Mucosa of descending colon (tissue), 3 donors: Measurements from ENCODE around the gene IL1RL1. TPM values are rescaled to one million over a fixed set of nuclear protein-coding genes. Genes with fewer than 3 reads are reported as not detected.

Experiments
- ATAC-seq: fragments of 200-7000 bp; cut with Tn5 transposase; one replicate; pipeline ENCODE4 v1.9.1; 2020; ENCODE audit warnings: mild to moderate bottlenecking, moderate library complexity
- DNase-seq, 3 donors: peaks; one replicate each; pipeline ENCODE4 v3.0.0-alpha.2; 2020
- H3K36me3 ChIP-seq: fragments of 200-600 bp; one replicate; pipeline ENCODE4 v1.8.0; 2021; ENCODE audit warnings: low read depth, mild to moderate bottlenecking
- H3K4me1 ChIP-seq: fragments of 200-600 bp; one replicate; pipeline ENCODE4 v1.8.0; 2021; ENCODE audit warnings: low read depth, mild to moderate bottlenecking
- H3K4me3 ChIP-seq: fragments of 200-600 bp; one replicate; pipeline ENCODE4 v1.8.0; 2021; ENCODE audit warnings: mild to moderate bottlenecking
- H3K9me3 ChIP-seq: fragments of 200-600 bp; one replicate; pipeline ENCODE4 v1.8.0; 2021; ENCODE audit warnings: mild to moderate bottlenecking
- intact Hi-C, 2 donors: fragments of 100-400 bp; cut with DNase I in 1 of 2; cut with micrococcal nuclease in 1 of 2; formaldehyde crosslinking; loops; one replicate each; pipeline versions ENCODE4 v1.11.0 to v1.11.1; 2022; cut with DNase I, micrococcal nuclease
- total RNA-seq, 3 donors: library from RNA; stranded (reverse); fragmentation: NEBNext Ultra II Directional in 2 of 3; extraction: Animal tissue kit (Norgen Biotek cat#: 25700) in 2 of 3; gene quantifications; one replicate each; pipeline versions ENCODE4 v1.2.1 to v1.2.4, GENCODE V29; 2021 to 2023
- TF ChIP-seq, protein P1 (sequence below): fragments of 200-600 bp; IDR thresholded peaks from one replicate; pipeline ENCODE4 v1.8.0; 2022; ENCODE audit warnings: antibody characterized with exemption, mild to moderate bottlenecking
- donor health status: DM: no; HTN: no; CAD: no; lungs with moderate emphysema.
- donor health status: DM: no; HTN: no; CAD: no.
- donor health status: DM: no; HTN: yes; CAD: no.

Gene IL1RL1
- total RNA-seq, 3 donors from 2014 or later = 0.93 to 7.1 (median 5.9) TPM

DNA sequence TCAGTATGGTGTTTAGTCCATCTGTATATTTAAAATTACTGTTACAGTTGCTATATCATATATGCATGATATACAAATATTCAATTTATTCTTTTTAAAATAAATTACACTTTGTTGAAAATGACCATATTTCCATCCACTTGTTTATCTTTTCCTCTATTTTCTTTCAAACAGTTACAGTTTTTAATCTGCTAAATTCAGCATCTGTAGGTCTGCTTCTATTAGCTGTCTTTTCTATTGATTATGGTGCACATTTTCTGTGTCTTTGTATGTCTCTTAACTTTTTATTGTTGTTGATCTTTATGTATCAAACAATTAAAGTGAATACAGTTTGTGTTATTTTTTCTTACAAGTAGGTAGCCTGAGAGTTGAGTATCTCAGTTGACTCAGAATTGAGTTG lies 72.4 kb downstream of the IL1RL1 start:
- no peaks in the 10 kb centered on the region for H3K36me3 ChIP-seq
- H3K4me3 ChIP-seq = no peak overlapping the region
- TF ChIP-seq, protein P1, sequence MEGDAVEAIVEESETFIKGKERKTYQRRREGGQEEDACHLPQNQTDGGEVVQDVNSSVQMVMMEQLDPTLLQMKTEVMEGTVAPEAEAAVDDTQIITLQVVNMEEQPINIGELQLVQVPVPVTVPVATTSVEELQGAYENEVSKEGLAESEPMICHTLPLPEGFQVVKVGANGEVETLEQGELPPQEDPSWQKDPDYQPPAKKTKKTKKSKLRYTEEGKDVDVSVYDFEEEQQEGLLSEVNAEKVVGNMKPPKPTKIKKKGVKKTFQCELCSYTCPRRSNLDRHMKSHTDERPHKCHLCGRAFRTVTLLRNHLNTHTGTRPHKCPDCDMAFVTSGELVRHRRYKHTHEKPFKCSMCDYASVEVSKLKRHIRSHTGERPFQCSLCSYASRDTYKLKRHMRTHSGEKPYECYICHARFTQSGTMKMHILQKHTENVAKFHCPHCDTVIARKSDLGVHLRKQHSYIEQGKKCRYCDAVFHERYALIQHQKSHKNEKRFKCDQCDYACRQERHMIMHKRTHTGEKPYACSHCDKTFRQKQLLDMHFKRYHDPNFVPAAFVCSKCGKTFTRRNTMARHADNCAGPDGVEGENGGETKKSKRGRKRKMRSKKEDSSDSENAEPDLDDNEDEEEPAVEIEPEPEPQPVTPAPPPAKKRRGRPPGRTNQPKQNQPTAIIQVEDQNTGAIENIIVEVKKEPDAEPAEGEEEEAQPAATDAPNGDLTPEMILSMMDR = no peak
- H3K4me1 ChIP-seq = no peaks in the 10 kb centered on the region
- intact Hi-C loops = no loop called here
- no peaks in the 10 kb centered on the region for H3K9me3 ChIP-seq
- DNase-seq = no peak
- ATAC-seq = no peak

DNA sequence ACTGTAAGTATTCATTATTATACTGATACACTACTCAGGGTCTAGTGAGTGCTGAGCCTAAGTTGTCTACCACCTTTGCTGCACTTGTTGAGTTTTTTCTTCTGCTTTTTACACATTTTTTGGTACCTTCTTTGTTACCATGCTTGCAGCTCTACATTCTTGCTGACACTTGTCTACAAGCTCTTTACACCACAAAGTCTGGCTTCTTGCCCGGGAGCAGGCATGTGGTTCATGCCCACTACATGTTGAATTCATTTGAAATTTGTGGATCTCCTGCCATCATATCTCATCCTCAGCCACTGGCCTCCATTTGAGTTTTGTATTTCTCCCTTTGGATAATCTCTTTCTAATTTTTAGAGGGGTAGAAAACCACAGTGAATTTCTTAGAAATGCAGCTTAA lies 74.2 kb downstream of the IL1RL1 start:
- no peaks in the 10 kb centered on the region for H3K9me3 ChIP-seq
- H3K4me1 ChIP-seq = no peaks in the 10 kb centered on the region
- TF ChIP-seq, protein P1 = no peak
- H3K4me3 ChIP-seq = no peak overlapping the region
- no peaks in the 10 kb centered on the region for H3K36me3 ChIP-seq
- ATAC-seq = no peak
- intact Hi-C loops = no loop called here
- no peak for DNase-seq

DNA sequence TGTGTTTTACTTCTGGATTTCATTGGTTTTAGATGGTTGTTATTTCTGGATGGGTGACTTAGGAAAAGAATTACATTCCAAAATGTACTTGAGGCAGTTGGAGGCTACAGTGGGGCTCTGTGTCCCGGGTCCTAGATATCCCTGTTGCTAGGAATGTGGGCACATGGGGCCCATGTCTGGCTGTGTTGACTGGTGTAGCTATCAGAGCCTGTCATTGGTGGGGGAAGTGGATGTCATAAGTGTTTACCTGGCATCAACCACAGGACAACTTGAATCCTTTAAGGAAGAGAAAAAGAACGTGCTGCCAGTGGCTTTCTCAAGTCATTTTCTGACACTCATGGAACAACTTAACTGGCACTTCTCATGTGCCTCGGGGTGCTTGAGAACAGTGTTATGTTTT lies 74.6 kb downstream of the IL1RL1 start:
- TF ChIP-seq, protein P1 = no peak

DNA sequence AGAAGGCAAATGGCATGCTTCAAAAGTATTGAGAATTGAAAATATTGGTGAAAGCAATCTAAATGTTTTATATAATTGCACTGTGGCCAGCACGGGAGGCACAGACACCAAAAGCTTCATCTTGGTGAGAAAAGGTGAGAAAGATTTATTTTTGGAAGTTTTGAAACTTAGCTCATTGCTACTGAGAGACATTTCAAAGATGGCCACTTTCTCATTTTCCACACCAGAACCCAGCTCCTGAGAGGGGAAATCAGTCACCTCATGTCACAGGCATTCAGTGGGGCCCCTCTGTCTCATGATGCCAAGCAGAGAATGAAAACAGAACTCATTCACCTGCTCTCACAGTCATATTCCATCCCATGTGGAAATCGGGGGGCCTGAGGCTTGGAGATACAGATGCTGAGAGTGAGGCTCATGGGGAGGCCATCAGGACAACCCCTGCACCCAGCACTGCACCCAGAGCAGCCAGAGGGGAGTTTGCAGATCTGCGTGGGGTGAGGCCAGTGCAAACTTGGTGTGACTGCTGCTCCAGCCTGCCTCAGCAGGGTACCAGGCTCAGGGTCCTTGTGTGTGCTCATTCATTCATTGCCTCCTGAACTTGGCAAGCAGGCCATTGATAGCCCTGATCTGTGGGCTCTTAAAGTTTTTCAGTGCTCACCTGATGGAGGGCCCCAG lies 75.6 kb downstream of the IL1RL1 start:
- no peak for ATAC-seq
- TF ChIP-seq, protein P1 = no peak
- intact Hi-C loops = no loop called here

More for the DNA sequence above, 74.6 kb downstream of the IL1RL1 start:
- no peaks in the 10 kb centered on the region for H3K9me3 ChIP-seq
- no peaks in the 10 kb centered on the region for H3K4me1 ChIP-seq
- no peak overlapping the region for H3K4me3 ChIP-seq
- intact Hi-C loops = no loop called here
- ATAC-seq (no peak), DNase-seq (no peak)
- H3K36me3 ChIP-seq = no peaks in the 10 kb centered on the region

DNA sequence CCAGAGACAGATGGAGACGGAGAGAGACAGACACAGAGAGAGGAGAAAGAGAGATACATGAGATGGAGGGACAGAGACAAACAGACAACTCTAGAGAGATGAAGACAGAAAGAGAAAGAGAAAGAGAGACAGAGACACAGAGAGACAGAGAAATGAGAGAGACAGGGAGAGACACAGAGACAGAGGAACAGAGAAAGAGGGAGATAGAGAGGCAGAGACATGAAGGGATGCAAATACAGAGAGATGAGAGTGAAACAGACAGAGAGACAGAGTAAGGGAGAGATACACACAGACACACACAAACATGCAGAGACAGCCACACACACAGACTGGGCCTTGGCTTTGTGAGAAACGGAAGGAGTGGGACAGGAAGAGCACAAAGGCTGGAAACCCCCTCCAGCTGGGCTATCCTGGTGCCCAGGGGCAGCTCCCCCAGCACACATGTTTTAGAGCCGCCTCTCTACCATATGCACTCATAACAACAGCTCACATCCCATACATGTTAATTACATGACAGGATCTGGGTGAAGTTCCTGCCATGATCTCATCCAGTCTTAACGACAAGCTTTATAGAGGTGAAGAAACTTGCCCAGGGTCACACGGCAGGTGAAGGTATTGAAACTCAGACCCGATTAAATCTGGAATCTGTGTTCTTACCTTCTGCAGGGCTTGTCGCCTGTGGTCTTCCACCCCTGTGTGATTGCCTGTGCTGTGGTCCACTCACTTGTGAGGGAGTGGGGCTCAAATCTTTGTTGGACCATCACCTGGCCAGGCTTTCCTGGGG lies 76.6 kb downstream of the IL1RL1 start:
- Histone ChIP-seq H3K36me3 (no peaks in the 10 kb centered on the region), H3K4me3 (no peak overlapping the region), H3K4me1 (no peaks in the 10 kb centered on the region), H3K9me3 (no peaks in the 10 kb centered on the region)
- ATAC-seq = no peak
- TF ChIP-seq, protein P1 = no peak
- no peak for DNase-seq
- intact Hi-C loops = no loop called here

More for the DNA sequence above, 75.6 kb downstream of the IL1RL1 start:
- no peak overlapping the region for H3K4me3 ChIP-seq
- no peaks in the 10 kb centered on the region for H3K4me1 ChIP-seq
- no peaks in the 10 kb centered on the region for H3K9me3 ChIP-seq
- H3K36me3 ChIP-seq = no peaks in the 10 kb centered on the region
- no peak for DNase-seq
